ENCODE data around the gene TMEM108. TPM values are rescaled to one million over a fixed set of nuclear protein-coding genes. Genes with fewer than 3 reads are reported as not detected.

TMEM108 gene
- total and polyA plus RNA-seq, 4 donors = 0.33 to 3.6 (median 1.3) TPM; not detected in 1

DNA sequence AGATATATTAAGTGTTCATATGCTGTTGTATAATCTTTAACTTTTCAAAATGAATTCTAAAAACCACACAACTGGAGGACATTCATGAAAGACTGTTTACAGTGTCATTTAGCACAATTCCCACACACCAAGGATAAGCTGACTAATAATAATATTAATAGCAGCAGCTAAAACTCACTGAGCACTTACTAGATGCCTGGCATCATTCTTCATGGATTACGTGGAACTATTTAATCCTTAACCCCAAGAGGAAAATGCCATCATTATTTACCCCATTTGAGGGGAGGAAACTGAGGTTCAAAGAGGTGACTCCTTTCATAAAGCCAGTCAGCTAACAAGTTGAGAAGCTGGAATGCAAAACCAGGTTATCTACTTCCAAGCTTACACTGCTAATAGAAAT, 77.0 kb downstream of the TMEM108 start:
- intact Hi-C loops (cut with DNase I) = no loop called here
- 22 to 23% methylated on average over 1 of the region's 1 CpG for WGBS, 2 donors
- Histone ChIP-seq H3K27ac (ENCODE audit: low read depth in 1 of 2, low read length in 2 of 2) (no peak overlapping the region), H3K36me3 (ENCODE audit: control insufficient read depth in 1 of 2, insufficient read depth in 2 of 2, low read length in 1 of 2) (no peaks in the 10 kb centered on the region), H3K4me3 (ENCODE audit: low read length in 2 of 2) (no peak overlapping the region), H3K4me1 (ENCODE audit: control insufficient read depth in 1 of 2, insufficient read depth in 2 of 2, low read length in 2 of 2) (peaks cover 0 to 2% of the 10 kb centered on the region in 2 donors), H3K27me3 (ENCODE audit: control insufficient read depth in 1 of 2, insufficient read depth in 2 of 2, low read length in 1 of 2) (no peaks in the 10 kb centered on the region), H3K9me3 (ENCODE audit: control insufficient read depth, low read length) (no peaks in the 10 kb centered on the region)
- no peak for DNase-seq
- no peak for ATAC-seq (ENCODE audit: low FRiP score)

DNA sequence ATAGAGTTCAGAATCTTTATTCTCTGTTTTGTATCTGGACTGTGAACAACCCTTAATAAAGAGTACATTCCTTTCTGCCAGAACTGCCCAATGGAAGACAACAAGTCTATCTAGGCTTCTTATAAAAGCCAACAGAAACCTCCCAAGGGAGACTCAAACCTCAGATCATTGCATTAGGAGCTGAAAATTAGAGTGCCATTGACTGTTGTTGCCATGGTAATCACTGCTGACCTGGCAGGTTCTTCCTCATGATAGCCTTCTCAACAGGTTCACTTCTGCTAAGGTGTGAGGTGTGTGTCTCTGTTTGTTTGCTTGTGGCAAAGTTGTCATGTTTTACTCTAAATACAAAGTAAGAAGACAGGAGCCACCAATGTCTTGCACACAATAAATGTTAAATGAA, 79.2 kb downstream of the TMEM108 start:
- intact Hi-C loops (cut with DNase I) = no loop called here
- peaks cover 2 to 4% of the 10 kb centered on the region in 2 donors for H3K4me1 ChIP-seq (ENCODE audit: control insufficient read depth in 1 of 2, insufficient read depth in 2 of 2, low read length in 2 of 2)

DNA sequence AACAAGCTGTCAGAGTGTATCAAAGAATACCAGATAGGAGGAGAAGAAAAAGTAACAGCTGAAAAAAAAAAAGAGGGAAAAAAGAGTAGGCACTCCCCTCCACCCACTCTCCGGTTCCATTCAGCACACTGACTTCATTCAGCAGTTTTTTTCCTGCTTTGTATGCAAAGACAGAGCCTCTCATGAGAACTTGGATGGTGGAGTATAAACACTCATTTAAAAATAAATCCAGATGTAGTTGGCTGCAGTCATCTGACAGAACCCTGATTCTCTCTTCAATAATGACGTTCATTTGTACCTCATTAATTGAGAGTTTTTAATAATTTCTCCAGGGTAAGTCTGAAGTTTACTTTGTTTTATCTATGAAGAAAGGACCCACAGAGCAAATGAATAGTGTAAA, 81.0 kb downstream of the TMEM108 start:
- DNase-seq (no peak), ATAC-seq (ENCODE audit: low FRiP score) (no peak)
- WGBS, 2 donors = 0 to 11% methylated on average over 2 of the region's 2 CpGs

More for the DNA sequence above, 79.2 kb downstream of the TMEM108 start:
- no peaks in the 10 kb centered on the region for H3K27me3 ChIP-seq (ENCODE audit: control insufficient read depth in 1 of 2, insufficient read depth in 2 of 2, low read length in 1 of 2)
- H3K36me3 ChIP-seq (ENCODE audit: control insufficient read depth in 1 of 2, insufficient read depth in 2 of 2, low read length in 1 of 2) = no peaks in the 10 kb centered on the region
- DNase-seq (no peak), ATAC-seq (ENCODE audit: low FRiP score) (no peak)
- no peak overlapping the region for H3K4me3 ChIP-seq (ENCODE audit: low read length in 2 of 2)
- no peak overlapping the region for H3K27ac ChIP-seq (ENCODE audit: low read depth in 1 of 2, low read length in 2 of 2)
- H3K9me3 ChIP-seq (ENCODE audit: control insufficient read depth, low read length) = no peaks in the 10 kb centered on the region

DNA sequence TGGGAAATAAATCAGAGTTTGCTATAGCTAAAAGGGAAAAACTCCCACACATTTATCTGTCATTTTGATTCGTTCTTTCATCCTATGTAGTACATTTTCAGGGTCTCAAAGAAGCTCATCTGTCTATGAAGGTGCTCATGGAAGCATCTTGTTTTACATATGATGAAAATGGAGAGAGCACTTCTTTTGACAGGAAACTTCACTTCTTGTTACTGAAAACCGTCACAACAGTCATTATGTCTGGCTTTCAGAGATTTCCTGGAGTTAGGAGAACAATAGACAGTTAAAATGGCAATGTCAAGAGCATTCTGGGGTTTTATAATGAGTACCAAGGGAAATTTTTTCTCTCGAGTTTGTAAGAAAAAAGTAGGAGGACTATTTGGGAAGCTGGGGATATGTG, 83.3 kb downstream of the TMEM108 start:
- no peak for ATAC-seq (ENCODE audit: low FRiP score)
- 77 to 81% methylated on average over 3 of the region's 3 CpGs for WGBS, 2 donors
- no peaks in the 10 kb centered on the region for H3K27me3 ChIP-seq (ENCODE audit: control insufficient read depth in 1 of 2, insufficient read depth in 2 of 2, low read length in 1 of 2)
- DNase-seq = no peak
- no peak overlapping the region for H3K4me3 ChIP-seq (ENCODE audit: low read length in 2 of 2)
- no peak overlapping the region for H3K27ac ChIP-seq (ENCODE audit: low read depth in 1 of 2, low read length in 2 of 2)
- no peaks in the 10 kb centered on the region for H3K9me3 ChIP-seq (ENCODE audit: control insufficient read depth, low read length)
- peaks cover 0 to 4% of the 10 kb centered on the region in 2 donors for H3K4me1 ChIP-seq (ENCODE audit: control insufficient read depth in 1 of 2, insufficient read depth in 2 of 2, low read length in 2 of 2)
- H3K36me3 ChIP-seq (ENCODE audit: control insufficient read depth in 1 of 2, insufficient read depth in 2 of 2, low read length in 1 of 2) = no peaks in the 10 kb centered on the region
- intact Hi-C loops (cut with DNase I) = no loop called here

More for the DNA sequence above, 81.0 kb downstream of the TMEM108 start:
- H3K4me3 ChIP-seq (ENCODE audit: low read length in 2 of 2) = no peak overlapping the region
- H3K36me3 ChIP-seq (ENCODE audit: control insufficient read depth in 1 of 2, insufficient read depth in 2 of 2, low read length in 1 of 2) = no peaks in the 10 kb centered on the region
- intact Hi-C loops (cut with DNase I) = no loop called here
- H3K27me3 ChIP-seq (ENCODE audit: control insufficient read depth in 1 of 2, insufficient read depth in 2 of 2, low read length in 1 of 2) = no peaks in the 10 kb centered on the region
- H3K9me3 ChIP-seq (ENCODE audit: control insufficient read depth, low read length) = no peaks in the 10 kb centered on the region
- H3K4me1 ChIP-seq (ENCODE audit: control insufficient read depth in 1 of 2, insufficient read depth in 2 of 2, low read length in 2 of 2) = peaks cover 0 to 4% of the 10 kb centered on the region in 2 donors
- H3K27ac ChIP-seq (ENCODE audit: low read depth in 1 of 2, low read length in 2 of 2) = no peak overlapping the region

DNA sequence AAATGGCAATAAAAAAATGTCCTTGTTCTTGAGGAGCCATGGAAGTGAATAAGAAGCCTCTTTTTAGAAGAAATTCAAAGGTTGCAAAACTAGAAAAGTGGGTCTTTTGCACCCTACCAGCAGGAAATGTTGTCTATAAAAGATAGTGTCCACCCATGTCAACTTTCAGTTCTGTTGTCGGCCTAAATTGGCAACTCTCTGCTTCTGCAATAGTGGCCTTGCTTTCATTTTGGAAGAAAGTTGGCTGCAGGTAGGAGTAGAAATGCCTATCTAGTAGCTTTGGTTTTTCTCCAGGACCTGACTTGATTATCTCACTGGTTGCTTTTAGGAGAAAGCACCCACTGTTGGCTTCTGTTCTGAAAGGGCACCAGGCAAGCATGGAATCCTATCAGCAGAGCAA, 85.4 kb downstream of the TMEM108 start:
- no peaks in the 10 kb centered on the region for H3K27me3 ChIP-seq (ENCODE audit: control insufficient read depth in 1 of 2, insufficient read depth in 2 of 2, low read length in 1 of 2)
- 29 to 55% methylated on average over 1 of the region's 1 CpG for WGBS, 2 donors
- no peak overlapping the region for H3K4me3 ChIP-seq (ENCODE audit: low read length in 2 of 2)
- intact Hi-C loops (cut with DNase I) = no loop called here
- peaks cover 0 to 4% of the 10 kb centered on the region in 2 donors for H3K4me1 ChIP-seq (ENCODE audit: control insufficient read depth in 1 of 2, insufficient read depth in 2 of 2, low read length in 2 of 2)
- ATAC-seq (ENCODE audit: low FRiP score) (no peak), DNase-seq (no peak)
- H3K27ac ChIP-seq (ENCODE audit: low read depth in 1 of 2, low read length in 2 of 2) = no peak overlapping the region
- H3K9me3 ChIP-seq (ENCODE audit: control insufficient read depth, low read length) = no peaks in the 10 kb centered on the region
- H3K36me3 ChIP-seq (ENCODE audit: control insufficient read depth in 1 of 2, insufficient read depth in 2 of 2, low read length in 1 of 2) = no peaks in the 10 kb centered on the region

DNA sequence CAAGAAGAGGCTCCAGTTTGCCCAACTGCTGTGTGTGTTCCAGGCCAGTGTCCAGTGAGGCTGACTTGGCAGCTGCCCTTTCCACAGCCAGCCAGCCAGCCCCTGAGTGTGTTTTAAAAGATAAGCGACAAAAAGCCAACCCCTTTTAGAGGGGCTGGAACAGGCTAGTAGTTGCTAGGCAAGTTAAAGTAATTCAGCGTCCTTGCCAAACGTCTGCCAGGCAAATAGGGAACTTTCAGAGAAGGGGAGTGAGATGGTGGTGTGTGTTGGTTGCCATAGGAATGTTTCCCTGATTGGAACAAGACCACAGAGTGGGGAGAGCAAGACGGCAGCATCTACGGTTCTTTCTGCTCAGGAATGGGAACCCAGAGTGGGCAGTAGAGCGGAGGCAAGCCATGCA, 86.3 kb downstream of the TMEM108 start:
- WGBS, 2 donors = 4 to 5% methylated on average over 6 of the region's 6 CpGs
- no peak overlapping the region for H3K4me3 ChIP-seq (ENCODE audit: low read length in 2 of 2)
- H3K9me3 ChIP-seq (ENCODE audit: control insufficient read depth, low read length) = no peaks in the 10 kb centered on the region
- intact Hi-C loops (cut with DNase I) = no loop called here
- ATAC-seq (ENCODE audit: low FRiP score) (peak; percentile 64), DNase-seq (no peak)
- H3K27ac ChIP-seq (ENCODE audit: low read depth in 1 of 2, low read length in 2 of 2) = peak overlapping the region in 1 of 2 donors; percentile 29
- H3K4me1 ChIP-seq (ENCODE audit: control insufficient read depth in 1 of 2, insufficient read depth in 2 of 2, low read length in 2 of 2) = peaks cover 0 to 4% of the 10 kb centered on the region in 2 donors
- H3K36me3 ChIP-seq (ENCODE audit: control insufficient read depth in 1 of 2, insufficient read depth in 2 of 2, low read length in 1 of 2) = no peaks in the 10 kb centered on the region
- H3K27me3 ChIP-seq (ENCODE audit: control insufficient read depth in 1 of 2, insufficient read depth in 2 of 2, low read length in 1 of 2) = no peaks in the 10 kb centered on the region

DNA sequence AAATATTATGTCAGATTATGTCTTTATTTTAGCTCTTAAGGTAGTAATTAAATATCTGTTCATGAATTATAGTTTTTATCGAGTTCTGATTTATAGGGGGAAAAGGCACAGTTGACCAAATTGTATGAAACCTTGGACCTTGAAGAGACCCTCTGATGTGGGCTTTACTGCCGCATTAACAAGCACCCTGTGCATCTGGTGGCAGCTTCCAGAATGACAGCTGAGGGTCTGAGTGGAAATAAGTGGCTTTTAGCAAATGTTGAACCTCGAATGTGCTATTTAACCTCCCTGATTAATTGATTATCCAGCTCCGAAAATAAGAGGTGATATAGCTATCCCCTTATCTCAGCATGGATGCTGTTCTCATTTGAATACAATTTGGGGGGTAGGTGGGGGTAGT, 87.0 kb downstream of the TMEM108 start:
- Histone ChIP-seq H3K36me3 (ENCODE audit: control insufficient read depth in 1 of 2, insufficient read depth in 2 of 2, low read length in 1 of 2) (no peaks in the 10 kb centered on the region), H3K4me3 (ENCODE audit: low read length in 2 of 2) (no peak overlapping the region), H3K4me1 (ENCODE audit: control insufficient read depth in 1 of 2, insufficient read depth in 2 of 2, low read length in 2 of 2) (peaks cover 0 to 4% of the 10 kb centered on the region in 2 donors), H3K9me3 (ENCODE audit: control insufficient read depth, low read length) (no peaks in the 10 kb centered on the region), H3K27me3 (ENCODE audit: control insufficient read depth in 1 of 2, insufficient read depth in 2 of 2, low read length in 1 of 2) (no peaks in the 10 kb centered on the region), H3K27ac (ENCODE audit: low read depth in 1 of 2, low read length in 2 of 2) (no peak overlapping the region)
- intact Hi-C loops (cut with DNase I) = no loop called here
- ATAC-seq (ENCODE audit: low FRiP score) = no peak
- WGBS, 2 donors = 84 to 85% methylated on average over 4 of the region's 4 CpGs
- no peak for DNase-seq

DNA sequence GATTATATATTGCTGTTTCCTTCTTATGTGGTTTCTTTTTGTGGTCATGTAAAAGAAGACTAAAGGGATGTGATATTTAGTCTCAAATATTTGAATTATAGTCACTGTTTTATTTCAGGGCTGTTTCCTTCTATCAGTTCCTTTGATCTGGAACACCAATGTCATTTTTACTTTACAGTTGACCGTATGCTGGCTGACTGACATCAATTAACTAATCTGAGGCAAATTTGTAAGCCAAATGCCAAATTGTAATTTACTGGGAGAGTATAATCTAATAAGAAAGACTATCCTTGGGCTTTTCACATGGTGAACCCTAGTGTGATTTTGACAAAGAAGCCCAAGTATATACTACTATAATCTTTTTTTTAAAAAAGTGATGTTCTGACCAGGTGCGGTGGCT, 87.6 kb downstream of the TMEM108 start:
- Histone ChIP-seq H3K4me3 (ENCODE audit: low read length in 2 of 2) (no peak overlapping the region), H3K9me3 (ENCODE audit: control insufficient read depth, low read length) (no peaks in the 10 kb centered on the region), H3K4me1 (ENCODE audit: control insufficient read depth in 1 of 2, insufficient read depth in 2 of 2, low read length in 2 of 2) (peaks cover 0 to 4% of the 10 kb centered on the region in 2 donors), H3K27me3 (ENCODE audit: control insufficient read depth in 1 of 2, insufficient read depth in 2 of 2, low read length in 1 of 2) (no peaks in the 10 kb centered on the region), H3K36me3 (ENCODE audit: control insufficient read depth in 1 of 2, insufficient read depth in 2 of 2, low read length in 1 of 2) (no peaks in the 10 kb centered on the region), H3K27ac (ENCODE audit: low read depth in 1 of 2, low read length in 2 of 2) (no peak overlapping the region)
- no peak for DNase-seq
- intact Hi-C loops (cut with DNase I) = no loop called here
- WGBS, 2 donors = 95 to 96% methylated on average over 2 of the region's 2 CpGs
- no peak for ATAC-seq (ENCODE audit: low FRiP score)

DNA sequence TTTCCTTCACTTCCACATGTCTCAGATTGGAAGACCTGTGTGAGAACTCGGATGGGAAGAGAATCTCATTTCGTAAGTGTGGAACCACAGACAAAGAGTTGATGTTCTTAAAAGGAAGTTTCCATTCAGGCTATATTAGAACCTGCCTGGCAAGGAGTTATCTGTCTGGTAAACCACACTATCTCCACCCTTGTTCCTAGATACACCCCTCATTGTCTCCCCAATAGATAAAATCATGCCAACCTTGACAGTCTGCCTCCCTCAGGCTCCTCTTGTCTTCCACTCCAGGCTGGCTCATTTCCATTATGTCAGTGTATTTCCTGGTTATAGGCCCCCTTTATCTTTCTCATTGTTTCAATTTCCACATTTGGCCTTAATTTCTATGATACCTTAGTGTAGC, 89.2 kb downstream of the TMEM108 start:
- ATAC-seq (ENCODE audit: low FRiP score) (no peak), DNase-seq (no peak)
- H3K36me3 ChIP-seq (ENCODE audit: control insufficient read depth in 1 of 2, insufficient read depth in 2 of 2, low read length in 1 of 2) = no peaks in the 10 kb centered on the region
- no peaks in the 10 kb centered on the region for H3K9me3 ChIP-seq (ENCODE audit: control insufficient read depth, low read length)
- no peak overlapping the region for H3K27ac ChIP-seq (ENCODE audit: low read depth in 1 of 2, low read length in 2 of 2)
- WGBS, 2 donors = 97 to 99% methylated on average over 2 of the region's 2 CpGs
- intact Hi-C loops (cut with DNase I) = no loop called here
- no peak overlapping the region for H3K4me3 ChIP-seq (ENCODE audit: low read length in 2 of 2)
- H3K4me1 ChIP-seq (ENCODE audit: control insufficient read depth in 1 of 2, insufficient read depth in 2 of 2, low read length in 2 of 2) = no peaks in the 10 kb centered on the region
- H3K27me3 ChIP-seq (ENCODE audit: control insufficient read depth in 1 of 2, insufficient read depth in 2 of 2, low read length in 1 of 2) = no peaks in the 10 kb centered on the region

Measured in aorta (tissue), 5 donors.